Epithelial cell of proximal tubule (primary cell): Measurements from ENCODE around the gene SNRPA. TPM values are rescaled to one million over a fixed set of nuclear protein-coding genes. Genes with fewer than 3 reads are reported as not detected.

Experiments used
- DNase-seq: peaks from one replicate; pipeline ENCODE4 v3.0.0-alpha.2; 2011; ENCODE audit warnings: low read depth
- H3K4me3 ChIP-seq: 2 replicates; pipeline ENCODE4 v1.5.1; 2011; ENCODE audit warnings: low read depth, mild to moderate bottlenecking, low read length
- total RNA-seq: library from RNA; depleted of rRNA; stranded (reverse); fragments of >200 nt; gene quantifications from 2 replicates; pipeline ENCODE4 v1.2.3, GENCODE V29; 2015
- TF ChIP-seq, protein P1 (sequence below): conservative IDR thresholded peaks from 2 replicates; pipeline ENCODE4 v1.5.1; 2012; ENCODE audit warnings: low read depth, mild to moderate bottlenecking, low read length

Gene SNRPA
- total RNA-seq, 1 donor from 2014 or later = 169 TPM

DNA sequence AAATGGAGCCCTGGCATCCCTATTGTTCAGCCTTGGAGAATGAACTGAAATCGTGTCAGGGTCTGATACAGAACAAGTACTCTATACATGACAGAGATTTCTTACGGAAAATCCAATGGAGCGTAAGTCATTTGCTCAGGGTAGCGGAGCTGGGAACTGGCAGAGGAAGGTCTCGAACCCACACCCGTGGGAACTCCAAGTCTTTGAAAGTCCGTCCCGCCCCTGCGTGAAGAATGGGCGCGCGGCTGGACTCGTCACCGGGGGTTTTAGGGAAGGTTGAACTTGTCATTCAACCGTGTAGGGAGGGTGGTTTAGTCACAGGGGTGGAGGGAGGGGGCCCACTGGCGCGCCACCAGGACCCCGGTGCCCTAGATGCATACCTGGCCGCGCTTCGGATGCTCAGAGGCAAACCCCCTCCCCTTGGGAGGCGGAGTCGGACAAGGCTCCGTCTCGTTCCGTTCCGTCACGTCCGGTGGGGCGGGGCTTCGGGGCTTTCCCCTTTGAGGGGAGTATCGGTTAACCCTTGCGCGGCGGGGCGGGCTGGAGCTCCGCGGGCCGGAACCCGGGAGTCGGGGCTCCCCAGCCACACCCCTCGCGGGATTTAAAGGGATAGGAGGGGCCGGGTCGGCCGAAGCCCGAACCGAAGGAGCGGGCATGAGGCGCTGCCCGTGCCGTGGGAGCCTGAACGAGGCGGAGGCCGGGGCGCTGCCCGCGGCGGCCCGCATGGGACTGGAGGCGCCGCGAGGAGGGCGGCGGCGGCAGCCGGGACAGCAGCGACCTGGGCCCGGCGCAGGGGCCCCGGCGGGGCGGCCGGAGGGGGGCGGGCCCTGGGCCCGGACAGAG, 34.3 kb upstream of the SNRPA start, which contains the start of the genes COQ8B and ITPKC:
Gene COQ8B (minus strand): TSS at position 405 of the 843 bp plus-strand sequence. CDS start 2,254 bp downstream, outside the sequence.
Gene ITPKC (plus strand): TSS at position 631 of the 843 bp plus-strand sequence. CDS start 24 bp downstream, at position 655.
- TF ChIP-seq, protein P1, sequence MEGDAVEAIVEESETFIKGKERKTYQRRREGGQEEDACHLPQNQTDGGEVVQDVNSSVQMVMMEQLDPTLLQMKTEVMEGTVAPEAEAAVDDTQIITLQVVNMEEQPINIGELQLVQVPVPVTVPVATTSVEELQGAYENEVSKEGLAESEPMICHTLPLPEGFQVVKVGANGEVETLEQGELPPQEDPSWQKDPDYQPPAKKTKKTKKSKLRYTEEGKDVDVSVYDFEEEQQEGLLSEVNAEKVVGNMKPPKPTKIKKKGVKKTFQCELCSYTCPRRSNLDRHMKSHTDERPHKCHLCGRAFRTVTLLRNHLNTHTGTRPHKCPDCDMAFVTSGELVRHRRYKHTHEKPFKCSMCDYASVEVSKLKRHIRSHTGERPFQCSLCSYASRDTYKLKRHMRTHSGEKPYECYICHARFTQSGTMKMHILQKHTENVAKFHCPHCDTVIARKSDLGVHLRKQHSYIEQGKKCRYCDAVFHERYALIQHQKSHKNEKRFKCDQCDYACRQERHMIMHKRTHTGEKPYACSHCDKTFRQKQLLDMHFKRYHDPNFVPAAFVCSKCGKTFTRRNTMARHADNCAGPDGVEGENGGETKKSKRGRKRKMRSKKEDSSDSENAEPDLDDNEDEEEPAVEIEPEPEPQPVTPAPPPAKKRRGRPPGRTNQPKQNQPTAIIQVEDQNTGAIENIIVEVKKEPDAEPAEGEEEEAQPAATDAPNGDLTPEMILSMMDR = no peak

DNA sequence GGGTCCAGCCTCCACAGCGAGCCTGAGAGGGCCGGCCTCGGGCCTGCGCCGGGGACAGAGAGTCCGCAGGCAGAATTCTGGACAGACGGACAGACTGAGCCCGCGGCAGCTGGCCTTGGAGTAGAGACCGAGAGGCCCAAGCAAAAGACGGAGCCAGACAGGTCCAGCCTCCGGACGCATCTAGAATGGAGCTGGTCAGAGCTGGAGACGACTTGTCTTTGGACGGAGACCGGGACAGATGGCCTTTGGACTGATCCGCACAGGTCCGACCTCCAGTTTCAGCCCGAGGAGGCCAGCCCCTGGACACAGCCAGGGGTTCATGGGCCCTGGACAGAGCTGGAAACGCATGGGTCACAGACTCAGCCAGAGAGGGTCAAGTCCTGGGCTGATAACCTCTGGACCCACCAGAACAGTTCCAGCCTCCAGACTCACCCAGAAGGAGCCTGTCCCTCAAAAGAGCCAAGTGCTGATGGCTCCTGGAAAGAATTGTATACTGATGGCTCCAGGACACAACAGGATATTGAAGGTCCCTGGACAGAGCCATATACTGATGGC, 33.6 kb upstream of the SNRPA start:
- TF ChIP-seq, protein P1 = no peak
- DNase-seq = no peak
- H3K4me3 ChIP-seq = peak overlapping the region; percentile 74

More for the DNA sequence above, 34.3 kb upstream of the SNRPA start, which contains the start of the genes COQ8B and ITPKC:
- DNase-seq = peak; percentile 80
- peak within 1 kb of the TSS; percentile 74 for H3K4me3 ChIP-seq

DNA sequence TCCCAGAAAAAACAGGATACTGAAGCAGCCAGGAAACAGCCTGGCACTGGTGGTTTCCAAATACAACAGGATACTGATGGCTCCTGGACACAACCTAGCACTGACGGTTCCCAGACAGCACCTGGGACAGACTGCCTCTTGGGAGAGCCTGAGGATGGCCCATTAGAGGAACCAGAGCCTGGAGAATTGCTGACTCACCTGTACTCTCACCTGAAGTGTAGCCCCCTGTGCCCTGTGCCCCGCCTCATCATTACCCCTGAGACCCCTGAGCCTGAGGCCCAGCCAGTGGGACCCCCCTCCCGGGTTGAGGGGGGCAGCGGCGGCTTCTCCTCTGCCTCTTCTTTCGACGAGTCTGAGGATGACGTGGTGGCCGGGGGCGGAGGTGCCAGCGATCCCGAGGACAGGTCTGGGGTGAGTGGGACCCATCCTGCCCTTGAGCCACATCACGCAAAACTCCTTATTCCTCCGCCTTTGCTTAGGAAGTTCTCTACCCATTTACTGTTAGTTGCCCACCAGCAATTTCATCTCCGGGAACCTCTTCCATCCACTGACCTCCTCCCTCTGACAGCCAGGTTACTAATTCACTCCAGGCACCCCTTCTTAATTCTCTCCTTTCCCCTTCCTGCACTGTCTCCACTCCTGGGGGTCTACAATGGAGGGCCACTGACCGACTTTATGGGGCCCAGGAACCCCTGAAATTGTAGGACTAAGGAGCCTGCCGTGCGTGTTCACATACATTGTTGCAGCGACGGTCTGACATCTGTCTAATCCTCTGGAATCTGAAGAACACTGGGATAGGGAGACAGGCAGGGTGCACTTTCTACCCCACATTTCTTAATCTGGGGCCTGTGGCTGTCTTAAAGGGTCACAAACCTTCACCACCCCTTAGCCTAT, 32.9 kb upstream of the SNRPA start:
- peak overlapping the region; percentile 74 for H3K4me3 ChIP-seq
- DNase-seq = no peak
- TF ChIP-seq, protein P1 = no peak

DNA sequence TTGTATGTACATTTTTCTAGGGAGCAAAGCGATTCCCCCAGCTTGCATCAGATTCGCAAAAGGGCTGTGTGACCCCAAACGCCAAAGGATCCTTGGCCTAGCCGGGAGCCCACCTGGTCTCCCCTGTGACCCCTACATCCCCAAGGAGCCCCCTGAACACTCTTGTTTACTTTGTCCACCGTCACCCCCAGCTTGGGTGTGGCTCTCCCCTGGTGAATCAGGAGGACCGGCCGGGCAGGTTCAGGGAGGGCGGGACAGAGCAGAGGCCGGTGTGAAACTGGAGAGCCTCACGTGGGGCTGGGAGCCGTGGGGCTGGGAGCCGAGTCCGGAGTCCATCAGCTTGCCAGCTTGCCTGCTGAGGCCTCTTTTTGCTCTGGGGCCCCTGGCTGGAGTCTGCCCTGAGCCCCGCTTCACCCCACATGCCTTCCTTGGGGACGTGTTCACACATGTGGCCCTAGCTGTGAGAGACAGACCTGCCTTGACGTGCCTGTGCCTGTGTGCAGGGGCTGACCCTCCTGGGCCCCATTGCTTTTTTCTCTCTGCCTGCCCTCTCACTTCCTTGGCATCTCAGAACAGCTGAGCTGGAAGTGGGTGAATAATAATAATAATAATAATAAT, 32.1 kb upstream of the SNRPA start:
- no peak for DNase-seq
- H3K4me3 ChIP-seq = peak overlapping the region; percentile 74
- TF ChIP-seq, protein P1 = no peak

DNA sequence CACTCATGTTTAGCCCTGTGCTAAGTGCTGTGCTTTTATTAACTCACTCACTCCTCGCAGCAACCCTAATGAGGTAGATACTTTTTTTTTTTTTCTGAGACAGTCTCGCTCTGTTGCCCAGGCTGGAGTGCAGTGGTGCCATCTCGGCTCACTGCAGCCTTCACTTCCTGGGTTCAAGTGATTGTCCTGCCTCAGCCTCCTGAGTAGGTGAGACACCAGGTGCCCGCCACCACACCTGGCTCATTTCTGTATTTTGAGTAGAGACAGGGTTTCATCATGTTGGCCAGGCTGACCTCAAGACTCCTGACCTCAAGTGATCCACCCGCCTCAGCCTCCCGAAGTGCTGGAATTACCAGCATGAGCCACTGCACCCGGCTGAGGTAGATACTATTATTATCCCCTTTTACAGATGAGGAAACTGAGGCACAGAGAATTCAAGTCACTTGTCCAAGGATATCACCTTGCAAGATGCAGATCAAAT, 31.5 kb upstream of the SNRPA start:
- TF ChIP-seq, protein P1 = no peak
- peak overlapping the region; percentile 74 for H3K4me3 ChIP-seq
- DNase-seq = no peak

DNA sequence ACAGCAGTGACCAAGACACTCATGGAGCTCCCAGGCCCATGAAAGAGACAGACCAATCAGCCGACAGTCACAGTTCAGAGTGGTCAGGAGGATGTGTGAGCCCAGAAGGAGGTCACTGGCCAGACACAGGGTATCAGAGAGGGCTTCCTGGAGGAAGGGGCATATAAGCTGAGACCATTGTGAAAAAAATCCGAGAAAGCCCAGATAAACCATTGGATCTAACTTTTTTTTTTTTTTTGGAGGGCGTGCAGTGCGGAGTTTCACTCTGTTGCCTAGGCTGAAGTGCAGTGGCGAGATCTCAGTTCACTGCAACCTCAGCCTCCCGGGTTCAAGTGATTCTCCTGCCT, 29.9 kb upstream of the SNRPA start:
- TF ChIP-seq, protein P1 = no peak
- DNase-seq = no peak
- peak overlapping the region; percentile 74 for H3K4me3 ChIP-seq
